HG03565 (cell line): ENCODE measurements around the gene UBR2.

ENCODE experiments used
- ATAC-seq: cut with Tn5 transposase; IDR thresholded peaks from one replicate; pipeline ENCODE4 v1.9.1; 2021; ENCODE audit warnings: mild to moderate bottlenecking, moderate library complexity; ENCODE audit not compliant: unreplicated experiment

The UBR2 gene

GRCh38 chr6:42563697-42564505 is at the start of gene UBR2:
Gene UBR2 (plus strand): TSS chr6:42564029. CDS start chr6:42564320, 291 bp downstream.
- ATAC-seq = peak; percentile 89

GRCh38 chr6:42514745-42515144 is 49.1 kb upstream of the UBR2 start:
- no peak for ATAC-seq

GRCh38 chr6:42519779-42520178 is 44.0 kb upstream of the UBR2 start:
- ATAC-seq = no peak

- ATAC-seq = peak; percentile 76
Observed at GRCh38 chr6:42520786-42521607, 42.8 kb upstream of the UBR2 start.

GRCh38 chr6:42522036-42522435 is 41.8 kb upstream of the UBR2 start:
- no peak for ATAC-seq

- no peak for ATAC-seq
Observed at GRCh38 chr6:42522942-42523814, 40.7 kb upstream of the UBR2 start.

GRCh38 chr6:42525206-42525605 is 38.6 kb upstream of the UBR2 start:
- ATAC-seq = no peak

- no peak for ATAC-seq
Observed at GRCh38 chr6:42526616-42527015, 37.2 kb upstream of the UBR2 start.

- ATAC-seq = no peak
Observed at GRCh38 chr6:42527204-42527603, 36.6 kb upstream of the UBR2 start.

GRCh38 chr6:42530296-42530695 is 33.5 kb upstream of the UBR2 start:
- ATAC-seq = no peak

- ATAC-seq = no peak
Observed at GRCh38 chr6:42530751-42531150, 33.1 kb upstream of the UBR2 start.

- no peak for ATAC-seq
Observed at GRCh38 chr6:42532038-42532669, 31.7 kb upstream of the UBR2 start.

- ATAC-seq = no peak
Observed at GRCh38 chr6:42533794-42534193, 30.0 kb upstream of the UBR2 start.

- ATAC-seq = no peak
Observed at GRCh38 chr6:42537536-42537935, 26.3 kb upstream of the UBR2 start.

GRCh38 chr6:42539135-42539534 is 24.7 kb upstream of the UBR2 start:
- no peak for ATAC-seq

GRCh38 chr6:42545226-42545773 is 18.5 kb upstream of the UBR2 start:
- ATAC-seq = no peak

GRCh38 chr6:42547407-42548329 is 16.2 kb upstream of the UBR2 start:
- peak; percentile 70 for ATAC-seq

- ATAC-seq = no peak
Observed at GRCh38 chr6:42550277-42550676, 13.6 kb upstream of the UBR2 start.

GRCh38 chr6:42551217-42551616 is 12.6 kb upstream of the UBR2 start:
- ATAC-seq = no peak
